Kidney epithelial cell (primary cell): ENCODE measurements around the gene OR5B21. TPM values are rescaled to one million over a fixed set of nuclear protein-coding genes. Genes with fewer than 3 reads are reported as not detected.

Experiments
- DNase-seq: peaks from one replicate; pipeline ENCODE4 v3.0.0-alpha.2; 2010; ENCODE audit warnings: low read depth
- H3K27me3 ChIP-seq: 2 replicates; pipeline ENCODE4 v1.6.0; 2011; ENCODE audit warnings: low read length; ENCODE audit not compliant: control insufficient read depth, insufficient read depth
- H3K36me3 ChIP-seq: 2 replicates; pipeline ENCODE4 v1.5.1; 2011; ENCODE audit warnings: low read length; ENCODE audit not compliant: control insufficient read depth, insufficient read depth
- H3K4me3 ChIP-seq: 2 replicates; pipeline ENCODE4 v1.5.1; 2011; ENCODE audit warnings: low read depth, mild to moderate bottlenecking, control low read depth, low read length
- CTCF ChIP-seq: IDR thresholded peaks from 2 replicates; pipeline ENCODE4 v1.5.1; 2011; ENCODE audit warnings: mild to moderate bottlenecking, moderate library complexity, low read length, control low read depth, inconsistent platforms; ENCODE audit not compliant: insufficient read depth, poor library complexity, severe bottlenecking
- total RNA-seq: library from RNA; depleted of rRNA; stranded (reverse); fragments of >200 nt; gene quantifications from 2 replicates; pipeline ENCODE4 v1.2.3, GENCODE V29; 2015

The OR5B21 gene
- not detected in 2 replicates for total RNA-seq

GRCh38 chr11:58508005-58508404 lies at the start of gene OR5B21:
OR5B21 (minus strand) TSS chr11:58508105; CDS start chr11:58508105, 0 bp downstream.
- H3K36me3 ChIP-seq: no peaks in the 10 kb centered on the region
- no peak for TF ChIP-seq CTCF
- DNase-seq: no peak

GRCh38 chr11:58549644-58550043 lies 41.7 kb upstream of the OR5B21 start:
- DNase-seq: no peak
- H3K36me3 ChIP-seq: no peaks in the 10 kb centered on the region
- H3K27me3 ChIP-seq: no peaks in the 10 kb centered on the region
- H3K4me3 ChIP-seq: no peak overlapping the region
- TF ChIP-seq CTCF: no peak

More at GRCh38 chr11:58508005-58508404, at the start of gene OR5B21:
- Histone ChIP-seq H3K4me3 (no peak within 1 kb of the TSS), H3K27me3 (no peaks in the 10 kb centered on the region)

- DNase-seq: no peak
- no peak for TF ChIP-seq CTCF
- Histone ChIP-seq H3K27me3 (no peaks in the 10 kb centered on the region), H3K36me3 (no peaks in the 10 kb centered on the region), H3K4me3 (no peak overlapping the region)
Measured at GRCh38 chr11:58546841-58547240, 38.9 kb upstream of the OR5B21 start.

GRCh38 chr11:58531865-58532341 lies 24.0 kb upstream of the OR5B21 start:
- DNase-seq: no peak
- TF ChIP-seq CTCF: no peak
- Histone ChIP-seq H3K36me3 (no peaks in the 10 kb centered on the region), H3K4me3 (no peak overlapping the region), H3K27me3 (no peaks in the 10 kb centered on the region)

- no peak for TF ChIP-seq CTCF
- Histone ChIP-seq H3K4me3 (no peak overlapping the region), H3K36me3 (no peaks in the 10 kb centered on the region), H3K27me3 (no peaks in the 10 kb centered on the region)
- no peak for DNase-seq
Measured at GRCh38 chr11:58530236-58530635, 22.3 kb upstream of the OR5B21 start.

GRCh38 chr11:58527429-58527828 lies 19.5 kb upstream of the OR5B21 start:
- Histone ChIP-seq H3K27me3 (no peaks in the 10 kb centered on the region), H3K36me3 (no peaks in the 10 kb centered on the region), H3K4me3 (no peak overlapping the region)
- no peak for TF ChIP-seq CTCF
- no peak for DNase-seq
